Raji (cell line): ENCODE results near the gene TCF3.
A peak's percentile ranks its signal among the peaks of the same experiment; 100 is the strongest.

Experiments
- POLR2A ChIP-seq: IDR thresholded peaks from 2 replicates; pipeline ENCODE4 v1.6.1; 2011; ENCODE audit warnings: low read depth, low read length, control low read depth; ENCODE audit not compliant: insufficient read depth

TCF3 gene

GRCh38 chr19:1591421-1592023, 60.9 kb downstream of the TCF3 start:
- TF ChIP-seq POLR2A: peak; percentile 36; the same call in 1 of the 2 replicates

GRCh38 chr19:1590641-1591397, 61.6 kb downstream of the TCF3 start:
- peak; percentile 69; the same call in 1 of the 2 replicates for TF ChIP-seq POLR2A

- peak; percentile 31; the same call in 1 of the 2 replicates for TF ChIP-seq POLR2A
Observed at GRCh38 chr19:1587872-1588271, 64.5 kb downstream of the TCF3 start.

- TF ChIP-seq POLR2A: no peak
Observed at GRCh38 chr19:1585243-1585580, 67.2 kb downstream of the TCF3 start.

- TF ChIP-seq POLR2A: no peak
Observed at GRCh38 chr19:1584500-1585242, 67.7 kb downstream of the TCF3 start.

GRCh38 chr19:1582201-1582600, 70.2 kb downstream of the TCF3 start:
- no peak for TF ChIP-seq POLR2A

- TF ChIP-seq POLR2A: no peak
Observed at GRCh38 chr19:1580957-1581356, 71.5 kb downstream of the TCF3 start.

- TF ChIP-seq POLR2A: no peak
Observed at GRCh38 chr19:1580382-1580781, 72.0 kb downstream of the TCF3 start.

GRCh38 chr19:1579222-1579621, 73.2 kb downstream of the TCF3 start:
- TF ChIP-seq POLR2A: no peak

GRCh38 chr19:1577929-1578618, 74.3 kb downstream of the TCF3 start:
- no peak for TF ChIP-seq POLR2A

- no peak for TF ChIP-seq POLR2A
Observed at GRCh38 chr19:1577090-1577928, 75.1 kb downstream of the TCF3 start.

- TF ChIP-seq POLR2A: no peak
Observed at GRCh38 chr19:1576242-1577089, 75.9 kb downstream of the TCF3 start.

GRCh38 chr19:1575323-1576241, 76.8 kb downstream of the TCF3 start:
- TF ChIP-seq POLR2A: no peak
